ENCODE measurements around the gene USP17L25.
"Not testable (repeated sequence)": the region's sequence is repeated elsewhere in the genome, so short reads cannot be mapped to it uniquely, and the experiment has no call there.

Gene USP17L25

GRCh38 chr4:9329611-9330010 is at the start of gene USP17L25:
USP17L25 (plus strand) TSS chr4:9329911; CDS start chr4:9329911, 0 bp downstream.
- DNase-seq (ENCODE audit: low read depth): not testable (repeated sequence)

- not testable (repeated sequence) for DNase-seq (ENCODE audit: low read depth)
These were observed 5.5 kb upstream of the USP17L25 start for GRCh38 chr4:9324191-9324590.

GRCh38 chr4:9324865-9325264 is 4.8 kb upstream of the USP17L25 start, which contains the start of gene USP17L24:
USP17L24 (plus strand) TSS chr4:9325165; CDS start chr4:9325165, 0 bp downstream.
- not testable (repeated sequence) for DNase-seq (ENCODE audit: low read depth)

- DNase-seq (ENCODE audit: low read depth): not testable (repeated sequence)
These were observed 4.6 kb downstream of the USP17L25 start, which contains the start of gene USP17L26 for GRCh38 chr4:9334358-9334757. USP17L26 (plus strand) TSS chr4:9334658; CDS start chr4:9334658, 0 bp downstream.

GRCh38 chr4:9339103-9339502 is 9.4 kb downstream of the USP17L25 start, which contains the start of gene USP17L5:
USP17L5 (plus strand) TSS chr4:9339403; CDS start chr4:9339403, 0 bp downstream.
- not testable (repeated sequence) for DNase-seq (ENCODE audit: low read depth)

GRCh38 chr4:9343848-9344247 is 14.1 kb downstream of the USP17L25 start, which contains the start of gene USP17L27:
USP17L27 (plus strand) TSS chr4:9344148; CDS start chr4:9344148, 0 bp downstream.
- not testable (repeated sequence) for DNase-seq (ENCODE audit: low read depth)

- DNase-seq (ENCODE audit: low read depth): not testable (repeated sequence)
These were observed 18.9 kb downstream of the USP17L25 start, which contains the start of gene USP17L28 for GRCh38 chr4:9348593-9348992. USP17L28 (plus strand) TSS chr4:9348893; CDS start chr4:9348893, 0 bp downstream.

- not testable (repeated sequence) for DNase-seq (ENCODE audit: low read depth)
These were observed 21.2 kb downstream of the USP17L25 start for GRCh38 chr4:9350866-9351265.

GRCh38 chr4:9353338-9353737 is 23.6 kb downstream of the USP17L25 start, which contains the start of gene USP17L29:
USP17L29 (plus strand) TSS chr4:9353638; CDS start chr4:9353638, 0 bp downstream.
- not testable (repeated sequence) for DNase-seq (ENCODE audit: low read depth)

- DNase-seq (ENCODE audit: low read depth): not testable (repeated sequence)
These were observed 33.1 kb downstream of the USP17L25 start, which contains the start of gene USP17L30 for GRCh38 chr4:9362829-9363228. USP17L30 (plus strand) TSS chr4:9363129; CDS start chr4:9363129, 0 bp downstream.

GRCh38 chr4:9379881-9380280 is 50.2 kb downstream of the USP17L25 start:
- not testable (repeated sequence) for DNase-seq (ENCODE audit: low read depth)
